Loucy (cell line): ENCODE data around the gene PTPRT.

Source experiments
- H2AFZ ChIP-seq: fragments of 200-600 bp; sonication (generic); 2 replicates; pipeline ENCODE4 v1.6.0; 2016; ENCODE audit warnings: antibody characterized with exemption, mild to moderate bottlenecking, low read length, moderate library complexity
- H3F3A ChIP-seq: fragments of 200-600 bp; 2 replicates; pipeline ENCODE4 v1.6.0; 2016; ENCODE audit warnings: antibody characterized with exemption, low read depth, mild to moderate bottlenecking
- H3K27me3 ChIP-seq: fragments of 200-600 bp; sonication (generic); 2 replicates; pipeline ENCODE4 v1.6.1; 2014; ENCODE audit warnings: low read length, mild to moderate bottlenecking; ENCODE audit not compliant: insufficient read depth, poor library complexity, severe bottlenecking
- H3K36me3 ChIP-seq: fragments of 200-600 bp; sonication (generic); 2 replicates; pipeline ENCODE4 v1.6.1; 2016; ENCODE audit warnings: low read length; ENCODE audit not compliant: insufficient read depth
- H3K4me1 ChIP-seq: fragments of 200-600 bp; sonication (generic); 2 replicates; pipeline ENCODE4 v1.5.1; 2014; ENCODE audit warnings: low read length, mild to moderate bottlenecking; ENCODE audit not compliant: insufficient read depth, poor library complexity, severe bottlenecking
- H3K4me2 ChIP-seq: fragments of 200-600 bp; sonication (generic); 2 replicates; pipeline ENCODE4 v1.6.0; 2014; ENCODE audit warnings: antibody characterized with exemption, low read length, low read depth, mild to moderate bottlenecking; ENCODE audit not compliant: poor library complexity, severe bottlenecking
- H3K4me3 ChIP-seq: fragments of 200-600 bp; sonication (generic); 2 replicates; pipeline ENCODE4 v1.5.1; 2014; ENCODE audit warnings: low read length, mild to moderate bottlenecking, mixed read lengths; ENCODE audit not compliant: poor library complexity, severe bottlenecking
- H3K79me2 ChIP-seq: fragments of 200-600 bp; sonication (generic); 2 replicates; pipeline ENCODE4 v1.6.1; 2014; ENCODE audit warnings: low read length; ENCODE audit not compliant: insufficient read depth
- H3K9ac ChIP-seq: fragments of 200-600 bp; sonication (generic); 2 replicates; pipeline ENCODE4 v1.6.0; 2014; ENCODE audit warnings: mild to moderate bottlenecking, low read depth, low read length, moderate library complexity; ENCODE audit not compliant: poor library complexity, severe bottlenecking
- H3K9me2 ChIP-seq: fragments of 200-600 bp; sonication (generic); replicated peaks from 2 replicates; pipeline ENCODE4 v1.6.1; 2016; ENCODE audit warnings: low read depth, low read length, mixed read lengths
- H3K9me3 ChIP-seq: fragments of 200-600 bp; sonication (generic); 2 replicates; pipeline ENCODE4 v1.6.1; 2014; ENCODE audit warnings: mild to moderate bottlenecking, antibody characterized with exemption, low read length, low read depth; ENCODE audit not compliant: insufficient read depth
- H4K20me1 ChIP-seq: fragments of 200-600 bp; sonication (generic); 2 replicates; pipeline ENCODE4 v1.6.0; 2014; ENCODE audit warnings: antibody characterized with exemption, low read length, mild to moderate bottlenecking; ENCODE audit not compliant: insufficient read depth, poor library complexity, severe bottlenecking
- EZH2phosphoT487 ChIP-seq: fragments of 200-600 bp; IDR thresholded peaks from 2 replicates; pipeline ENCODE4 v1.6.1; 2018; ENCODE audit warnings: antibody characterized with exemption, mild to moderate bottlenecking, moderate library complexity, borderline replicate concordance
- TF ChIP-seq, protein P1 (sequence below): fragments of 200-600 bp; sonication (generic); conservative IDR thresholded peaks from 2 replicates; pipeline ENCODE4 v1.5.1; 2014; ENCODE audit warnings: mild to moderate bottlenecking, antibody characterized with exemption, low read length

Gene PTPRT

DNA sequence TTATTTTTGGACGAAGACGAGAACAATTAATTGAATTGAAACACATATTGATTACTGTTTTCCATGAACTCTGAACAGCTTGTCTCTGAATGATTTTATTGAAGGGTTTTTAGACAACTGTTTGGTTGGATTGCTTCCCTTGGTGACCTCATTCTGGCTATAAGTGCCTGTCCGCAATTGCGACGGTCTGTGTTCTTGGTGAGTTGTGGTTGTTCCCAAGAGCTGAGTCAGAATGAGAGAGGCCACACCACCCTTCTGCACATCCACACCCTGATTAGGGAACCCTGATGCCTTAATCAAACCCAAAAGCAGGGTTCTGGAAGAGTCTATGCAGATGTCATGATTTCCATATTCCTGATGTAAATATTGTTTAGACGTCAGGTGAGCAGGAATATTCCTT is 747.0 kb downstream of the PTPRT start:
- Histone ChIP-seq H3F3A (no peaks in the 10 kb centered on the region), H2AFZ (no peak overlapping the region), H3K36me3 (no peaks in the 10 kb centered on the region), H3K4me2 (no peak overlapping the region), H3K9me3 (no peaks in the 10 kb centered on the region), H3K27me3 (no peaks in the 10 kb centered on the region), H3K79me2 (no peaks in the 10 kb centered on the region), H4K20me1 (no peaks in the 10 kb centered on the region), H3K4me1 (no peaks in the 10 kb centered on the region), H3K9ac (no peak overlapping the region), H3K9me2 (no peaks in the 10 kb centered on the region; the same call in 1 of the 2 replicates), H3K4me3 (no peak overlapping the region)
- TF ChIP-seq, protein P1, sequence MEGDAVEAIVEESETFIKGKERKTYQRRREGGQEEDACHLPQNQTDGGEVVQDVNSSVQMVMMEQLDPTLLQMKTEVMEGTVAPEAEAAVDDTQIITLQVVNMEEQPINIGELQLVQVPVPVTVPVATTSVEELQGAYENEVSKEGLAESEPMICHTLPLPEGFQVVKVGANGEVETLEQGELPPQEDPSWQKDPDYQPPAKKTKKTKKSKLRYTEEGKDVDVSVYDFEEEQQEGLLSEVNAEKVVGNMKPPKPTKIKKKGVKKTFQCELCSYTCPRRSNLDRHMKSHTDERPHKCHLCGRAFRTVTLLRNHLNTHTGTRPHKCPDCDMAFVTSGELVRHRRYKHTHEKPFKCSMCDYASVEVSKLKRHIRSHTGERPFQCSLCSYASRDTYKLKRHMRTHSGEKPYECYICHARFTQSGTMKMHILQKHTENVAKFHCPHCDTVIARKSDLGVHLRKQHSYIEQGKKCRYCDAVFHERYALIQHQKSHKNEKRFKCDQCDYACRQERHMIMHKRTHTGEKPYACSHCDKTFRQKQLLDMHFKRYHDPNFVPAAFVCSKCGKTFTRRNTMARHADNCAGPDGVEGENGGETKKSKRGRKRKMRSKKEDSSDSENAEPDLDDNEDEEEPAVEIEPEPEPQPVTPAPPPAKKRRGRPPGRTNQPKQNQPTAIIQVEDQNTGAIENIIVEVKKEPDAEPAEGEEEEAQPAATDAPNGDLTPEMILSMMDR: no peak
- no peak for TF ChIP-seq EZH2phosphoT487

DNA sequence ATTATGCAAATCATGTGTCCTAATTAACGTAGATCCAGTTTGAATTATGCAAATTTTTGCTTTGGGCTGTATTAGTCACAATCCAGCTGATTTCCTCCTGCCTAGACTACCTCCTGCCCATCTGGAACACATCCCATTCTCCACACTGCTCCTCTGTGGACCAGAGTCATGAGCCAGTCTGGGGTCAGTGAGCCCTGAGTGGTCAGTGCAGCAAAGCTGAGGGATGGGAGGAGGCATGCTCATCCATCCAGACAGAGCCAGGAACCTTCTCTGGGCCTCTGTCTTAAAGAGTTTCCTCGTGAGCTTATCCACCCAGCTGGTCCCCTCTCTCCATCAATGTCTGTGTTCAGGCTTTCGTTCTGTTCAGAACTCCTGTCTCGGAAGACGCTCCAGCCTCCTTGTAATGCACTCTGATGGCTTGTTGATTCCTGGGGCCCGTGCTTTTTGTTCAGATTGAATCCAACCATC is 747.8 kb downstream of the PTPRT start:
- H2AFZ ChIP-seq: no peak overlapping the region
- H3K4me1 ChIP-seq: no peaks in the 10 kb centered on the region
- H3K27me3 ChIP-seq: no peaks in the 10 kb centered on the region
- H3F3A ChIP-seq: no peaks in the 10 kb centered on the region
- no peaks in the 10 kb centered on the region; the same call in 1 of the 2 replicates for H3K9me2 ChIP-seq
- no peaks in the 10 kb centered on the region for H3K36me3 ChIP-seq
- no peaks in the 10 kb centered on the region for H3K79me2 ChIP-seq
- H3K4me3 ChIP-seq: no peak overlapping the region
- H4K20me1 ChIP-seq: no peaks in the 10 kb centered on the region
- no peak overlapping the region for H3K9ac ChIP-seq
- H3K9me3 ChIP-seq: no peaks in the 10 kb centered on the region
- TF ChIP-seq, protein P1: no peak
- no peak for TF ChIP-seq EZH2phosphoT487
- no peak overlapping the region for H3K4me2 ChIP-seq

DNA sequence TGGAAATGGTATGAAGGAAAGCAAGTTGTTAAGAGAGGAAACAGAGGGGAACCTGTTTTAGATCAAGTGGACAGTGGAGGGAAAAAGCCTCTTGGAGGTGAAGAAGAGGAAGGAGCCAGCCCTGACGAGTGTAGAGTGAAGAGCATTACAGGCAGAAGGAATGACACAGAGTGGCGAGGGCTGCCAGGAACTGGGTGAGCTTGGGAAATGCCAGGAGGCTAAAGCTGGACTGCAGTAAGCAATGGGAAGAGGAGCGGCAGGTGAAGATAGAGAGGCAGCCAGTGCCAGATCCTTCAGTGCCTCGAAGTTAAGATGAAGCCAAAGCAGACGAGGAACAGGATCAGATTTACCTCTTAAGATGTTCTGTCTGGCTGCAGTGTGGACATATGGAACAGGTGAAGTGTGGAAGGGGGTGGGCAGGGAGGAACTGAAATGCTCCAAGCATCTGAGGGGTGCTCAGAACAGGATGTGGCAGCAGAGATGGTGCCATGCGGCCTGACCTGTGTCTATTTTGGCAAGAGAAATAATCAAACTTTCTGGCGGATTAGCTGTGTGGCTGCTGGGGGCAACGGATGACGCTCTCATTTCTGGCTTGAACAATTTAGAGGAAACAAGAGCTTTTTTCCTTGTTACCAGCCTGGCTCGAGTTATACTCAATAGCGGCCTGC is 748.4 kb downstream of the PTPRT start:
- TF ChIP-seq EZH2phosphoT487: no peak
- TF ChIP-seq, protein P1: no peak
- Histone ChIP-seq H3K9me2 (no peaks in the 10 kb centered on the region; the same call in 1 of the 2 replicates), H2AFZ (no peak overlapping the region), H3K27me3 (no peaks in the 10 kb centered on the region), H3K4me2 (no peak overlapping the region), H3K9ac (no peak overlapping the region), H3K4me1 (no peaks in the 10 kb centered on the region), H3F3A (no peaks in the 10 kb centered on the region), H4K20me1 (no peaks in the 10 kb centered on the region), H3K4me3 (no peak overlapping the region), H3K36me3 (no peaks in the 10 kb centered on the region), H3K9me3 (no peaks in the 10 kb centered on the region), H3K79me2 (no peaks in the 10 kb centered on the region)
